HCT116 (cell line): ENCODE results near the gene GPRIN2. TPM values are rescaled to one million over a fixed set of nuclear protein-coding genes. Genes with fewer than 3 reads are reported as not detected.
"Not testable (repeated sequence)": the region's sequence is repeated elsewhere in the genome, so short reads cannot be mapped to it uniquely, and the experiment has no call there.

Experiments used
- ATAC-seq: fragments of 200-7000 bp; cut with Tn5 transposase; 2 replicates; pipeline ENCODE4 v1.9.1; 2020; ENCODE audit warnings: mild to moderate bottlenecking, moderate library complexity
- BruUV-seq: library from RNA; stranded (reverse); fragments of 400-500 nt; replicated peaks from 2 replicates; lab custom pipeline; 2021; lab: Mats Ljungman, UMichigan
- CTCF ChIA-PET: fragments of 300-600 bp; sonication (Branson Sonifier 250); formaldehyde crosslinking; loops from one replicate; lab custom pipeline; 2021; ENCODE audit warnings: antibody characterized with exemption; lab: Charles Lee
- POLR2A ChIA-PET: fragments of 300-600, 350-600 bp; sonication (Branson Sonifier 250); formaldehyde crosslinking; loops from one replicate; lab custom pipeline; 2021; ENCODE audit warnings: antibody characterized with exemption; lab: Charles Lee
- RAD21 ChIA-PET, 2 experiments: fragments of 300-600 bp; sonication (Branson Sonifier 250); formaldehyde crosslinking; loops; one replicate each; lab custom pipeline; 2023; ENCODE audit warnings: low total read pairs in 2 of 2; ENCODE audit not compliant: uncharacterized antibody in 2 of 2, unreplicated experiment in 2 of 2, low non-redundant PET in 1 of 2; lab: Charles Lee
- DNase-seq: peaks from one replicate; pipeline ENCODE4 v3.0.0-alpha.2; 2010; ENCODE audit warnings: low read depth, low spot score
- H2AFZ ChIP-seq: fragments of 200-600 bp; shearing (Covaris generic), sonication (generic); 2 replicates; pipeline ENCODE4 v1.6.1; 2017; ENCODE audit warnings: low read depth, mixed run types, mixed read lengths, antibody characterized with exemption, low read length; ENCODE audit not compliant: poor library complexity, severe bottlenecking
- H3K27ac ChIP-seq: 2 replicates; pipeline ENCODE4 v1.5.1; 2012; ENCODE audit warnings: low read depth, low read length
- H3K27me3 ChIP-seq: fragments of 200-600 bp; sonication (generic); 2 replicates; pipeline ENCODE4 v1.6.1; 2016; ENCODE audit warnings: mixed run types, low read length, mixed read lengths; ENCODE audit not compliant: insufficient read depth
- H3K36me3 ChIP-seq, 2 experiments: fragments of 200-500 bp in 1 of 2; fragments of 200-600 bp in 1 of 2; sonication (Bioruptor generic) in 1 of 2; sonication (generic) in 1 of 2; 2 replicates each; pipeline versions ENCODE4 v1.5.1 to v1.6.1; 2014 to 2016; ENCODE audit warnings: low read length in 2 of 2, inconsistent platforms in 1 of 2, mixed read lengths in 1 of 2, mixed run types in 1 of 2; ENCODE audit not compliant: insufficient read depth in 2 of 2, control insufficient read depth in 1 of 2
- H3K4me1 ChIP-seq, 2 experiments: fragments of 200-600 bp in 1 of 2; sonication (generic) in 1 of 2; 2 replicates each; pipeline versions ENCODE4 v1.5.1 to v1.6.1; 2012 to 2017; ENCODE audit warnings: low read length in 2 of 2, inconsistent platforms in 1 of 2, mild to moderate bottlenecking in 1 of 2, mixed read lengths in 1 of 2, mixed run types in 1 of 2, moderate library complexity in 1 of 2; ENCODE audit not compliant: insufficient read depth in 2 of 2, control insufficient read depth in 1 of 2
- H3K4me2 ChIP-seq: fragments of 200-600 bp; sonication (generic); 2 replicates; pipeline ENCODE4 v1.6.1; 2017; ENCODE audit warnings: mixed run types, low read length, mixed read lengths
- H3K4me3 ChIP-seq, 2 experiments: fragments of 200-600 bp in 1 of 2; sonication (generic) in 1 of 2; replicated peaks in 1 of 2; 2 replicates each; pipeline ENCODE4 v1.5.1; 2011 to 2016; ENCODE audit warnings: low read length in 2 of 2, control low read depth in 1 of 2, low read depth in 1 of 2, mild to moderate bottlenecking in 1 of 2, mixed read lengths in 1 of 2, mixed run types in 1 of 2
- H3K79me2 ChIP-seq: fragments of 200-600 bp; sonication (generic); 2 replicates; pipeline ENCODE4 v1.6.1; 2017; ENCODE audit warnings: mild to moderate bottlenecking, mixed run types, low read length, moderate library complexity, mixed read lengths; ENCODE audit not compliant: insufficient read depth
- H3K9ac ChIP-seq: fragments of 200-600 bp; sonication (generic); 2 replicates; pipeline ENCODE4 v1.6.1; 2016; ENCODE audit warnings: low read length, mixed read lengths
- H3K9me2 ChIP-seq: fragments of 200-600 bp; sonication (generic), shearing (Covaris generic); 2 replicates; pipeline ENCODE4 v1.6.1; 2017; ENCODE audit warnings: mixed run types, mild to moderate bottlenecking, moderate library complexity; ENCODE audit not compliant: insufficient read depth
- H3K9me3 ChIP-seq, 2 experiments: fragments of 200-500 bp in 1 of 2; fragments of 200-600 bp in 1 of 2; sonication (Bioruptor generic) in 1 of 2; sonication (generic) in 1 of 2; 2 replicates each; pipeline ENCODE4 v1.6.1; 2014 to 2017; ENCODE audit warnings: low read length in 2 of 2, mixed read lengths in 2 of 2, inconsistent platforms in 1 of 2, low read depth in 1 of 2, mild to moderate bottlenecking in 1 of 2, mixed run types in 1 of 2, moderate library complexity in 1 of 2; ENCODE audit not compliant: control insufficient read depth in 1 of 2, insufficient read depth in 1 of 2
- H4K20me1 ChIP-seq: fragments of 200-600 bp; sonication (generic), shearing (Covaris generic); 2 replicates; pipeline ENCODE4 v1.6.1; 2017; ENCODE audit warnings: mixed run types, mild to moderate bottlenecking, moderate library complexity; ENCODE audit not compliant: insufficient read depth
- intact Hi-C: fragments of 100-400 bp; cut with micrococcal nuclease; formaldehyde crosslinking; loops from 2 replicates; pipeline ENCODE4 v1.10.0; 2022
- total RNA-seq: library from RNA; stranded (reverse); gene quantifications from one replicate; pipeline ENCODE4 v1.2.1, GENCODE V29; 2021; ENCODE audit not compliant: unreplicated experiment

GPRIN2 gene
- total RNA-seq, 1 experiment from 2014 or later, result 1.7 TPM

DNA sequence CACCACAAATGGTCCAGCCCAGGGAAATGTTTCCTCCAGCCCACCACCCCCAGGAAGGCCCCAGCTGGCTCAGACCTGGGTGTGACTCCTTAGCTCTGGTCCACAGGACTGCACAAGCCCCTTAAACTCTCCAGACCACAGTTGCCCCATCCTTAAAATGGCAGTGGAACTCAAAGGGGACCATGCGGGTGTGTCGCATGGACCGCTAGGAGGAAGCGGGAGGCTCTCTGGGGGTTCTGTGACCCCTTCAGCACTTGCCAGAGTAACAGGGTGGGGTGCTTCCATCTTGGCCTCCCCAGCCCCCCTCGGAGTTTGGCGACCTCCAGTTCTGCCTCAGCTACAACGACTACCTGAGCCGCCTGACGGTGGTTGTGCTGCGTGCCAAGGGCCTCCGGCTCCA, 27.7 kb upstream of the GPRIN2 start:
- CTCF ChIA-PET, H3K4me2 ChIP-seq, H3K27me3 ChIP-seq, DNase-seq, H2AFZ ChIP-seq, intact Hi-C loops, H3K4me3 ChIP-seq, H3K9me2 ChIP-seq, H3K79me2 ChIP-seq, H3K36me3 ChIP-seq, H3K4me1 ChIP-seq, POLR2A ChIA-PET, RAD21 ChIA-PET, ATAC-seq, H3K27ac ChIP-seq, H3K9me3 ChIP-seq, H3K9ac ChIP-seq, BruUV-seq, H4K20me1 ChIP-seq: not testable (repeated sequence)

DNA sequence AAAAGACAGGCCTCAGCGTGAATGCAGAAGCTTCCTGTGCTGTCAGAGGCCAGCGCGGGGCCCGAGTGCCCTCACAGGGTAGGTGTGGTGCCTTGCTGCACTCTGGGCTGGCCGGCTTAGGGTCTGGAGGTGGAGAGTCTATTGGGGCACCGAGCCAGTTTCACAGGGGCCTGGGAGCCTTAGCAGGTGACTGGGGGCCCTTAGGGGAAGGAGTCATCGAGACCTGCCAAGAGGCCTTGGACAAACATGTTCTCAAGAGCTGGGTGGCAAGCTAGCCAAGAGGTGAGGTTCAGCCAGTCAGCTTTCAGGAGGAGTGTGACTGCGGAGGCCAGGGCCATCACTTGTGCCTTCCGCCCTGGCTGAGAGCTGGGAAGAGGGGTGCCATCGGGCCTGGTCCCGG, 26.1 kb upstream of the GPRIN2 start:
- H3K4me1 ChIP-seq, H3K27me3 ChIP-seq, H2AFZ ChIP-seq, H3K4me2 ChIP-seq, H3K9me3 ChIP-seq, BruUV-seq, H3K9me2 ChIP-seq, H3K9ac ChIP-seq, CTCF ChIA-PET, DNase-seq, H3K36me3 ChIP-seq, RAD21 ChIA-PET, H3K27ac ChIP-seq, ATAC-seq, intact Hi-C loops, H3K79me2 ChIP-seq, H3K4me3 ChIP-seq, POLR2A ChIA-PET, H4K20me1 ChIP-seq: not testable (repeated sequence)

DNA sequence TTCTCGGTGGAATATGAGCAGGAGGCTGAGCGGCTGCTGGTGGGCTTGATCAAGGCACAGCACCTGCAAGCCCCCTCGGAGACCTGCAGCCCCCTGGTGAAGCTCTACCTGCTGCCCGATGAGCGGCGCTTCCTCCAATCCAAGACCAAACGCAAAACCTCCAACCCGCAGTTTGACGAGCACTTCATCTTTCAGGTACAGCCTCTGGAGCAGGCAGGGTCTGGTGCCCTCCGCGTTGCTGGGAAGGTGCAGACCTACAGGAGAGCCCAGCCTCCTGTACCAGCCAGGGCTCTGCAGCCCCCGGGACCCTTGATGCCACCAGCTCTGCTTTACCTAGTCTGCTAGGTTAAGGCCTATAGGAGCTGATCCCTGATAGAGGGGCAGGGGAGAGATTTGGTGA, 25.5 kb upstream of the GPRIN2 start:
- BruUV-seq, H3K9me2 ChIP-seq, H3K9me3 ChIP-seq, CTCF ChIA-PET, H3K4me2 ChIP-seq, ATAC-seq, H4K20me1 ChIP-seq, DNase-seq, RAD21 ChIA-PET, H2AFZ ChIP-seq, H3K9ac ChIP-seq, H3K4me3 ChIP-seq, H3K27me3 ChIP-seq, H3K27ac ChIP-seq, H3K4me1 ChIP-seq, intact Hi-C loops, H3K36me3 ChIP-seq, POLR2A ChIA-PET, H3K79me2 ChIP-seq: not testable (repeated sequence)

DNA sequence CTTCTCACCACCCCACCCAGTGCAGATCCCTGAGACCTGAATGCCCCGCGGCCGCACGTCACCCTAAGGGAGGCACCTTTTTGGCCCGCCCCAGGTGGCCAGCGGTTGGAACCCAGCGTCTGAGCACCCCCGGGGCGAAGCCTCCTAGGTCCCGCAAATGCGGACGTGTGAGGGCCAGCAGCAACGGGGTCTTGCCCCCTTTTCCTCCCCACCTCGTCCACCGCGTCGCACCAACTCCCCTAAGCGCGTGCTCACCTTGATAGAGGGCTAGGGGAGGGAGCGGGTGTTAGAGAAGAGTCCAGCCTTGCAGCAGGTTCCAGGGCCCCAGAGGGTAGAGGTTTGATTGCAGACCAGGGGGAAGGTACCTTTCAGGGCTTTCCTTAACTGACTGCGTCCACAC, 22.9 kb upstream of the GPRIN2 start:
- BruUV-seq, H3K4me3 ChIP-seq, POLR2A ChIA-PET, H3K36me3 ChIP-seq, intact Hi-C loops, H3K9ac ChIP-seq, H3K9me2 ChIP-seq, RAD21 ChIA-PET, H3K27ac ChIP-seq, DNase-seq, H3K79me2 ChIP-seq, H3K9me3 ChIP-seq, H4K20me1 ChIP-seq, H2AFZ ChIP-seq, H3K27me3 ChIP-seq, ATAC-seq, CTCF ChIA-PET, H3K4me2 ChIP-seq, H3K4me1 ChIP-seq: not testable (repeated sequence)
